Calu3 (cell line): ENCODE data around the gene CADM1. TPM values are rescaled to one million over a fixed set of nuclear protein-coding genes. Genes with fewer than 3 reads are reported as not detected.

ENCODE experiments used
- BruUV-seq: library from RNA; stranded (reverse); fragments of 400-500 nt; replicated peaks from 2 replicates; lab custom pipeline; 2021; lab: Mats Ljungman, UMichigan
- CTCF ChIA-PET: fragments of 300-600 bp; sonication (Branson Sonifier 250); formaldehyde crosslinking; loops from one replicate; lab custom pipeline; 2022; ENCODE audit warnings: antibody characterized with exemption; lab: Charles Lee
- DNase-seq: peaks from one replicate; pipeline ENCODE4 v3.0.0; 2022
- H3K27ac Mint-ChIP-seq: one replicate; pipeline ENCODE4 v1.8.0; 2022; ENCODE audit warnings: mixed read lengths; ENCODE audit not compliant: unreplicated experiment
- H3K27me3 Mint-ChIP-seq: one replicate; pipeline ENCODE4 v1.8.0; 2022; ENCODE audit warnings: mixed read lengths; ENCODE audit not compliant: unreplicated experiment
- H3K36me3 Mint-ChIP-seq: one replicate; pipeline ENCODE4 v1.8.0; 2022; ENCODE audit warnings: mild to moderate bottlenecking, moderate library complexity, mixed read lengths; ENCODE audit not compliant: insufficient read depth, unreplicated experiment
- H3K4me1 Mint-ChIP-seq: one replicate; pipeline ENCODE4 v1.8.0; 2022; ENCODE audit warnings: mild to moderate bottlenecking, low read depth, mixed read lengths; ENCODE audit not compliant: unreplicated experiment
- H3K4me3 Mint-ChIP-seq: one replicate; pipeline ENCODE4 v1.8.0; 2022; ENCODE audit warnings: mild to moderate bottlenecking, low read depth, moderate library complexity, mixed read lengths; ENCODE audit not compliant: unreplicated experiment
- H3K9me3 Mint-ChIP-seq: one replicate; pipeline ENCODE4 v1.8.0; 2022; ENCODE audit warnings: low read depth, mixed read lengths; ENCODE audit not compliant: unreplicated experiment
- CTCF ChIP-seq: fragments of 200-600 bp; IDR thresholded peaks from one replicate; pipeline ENCODE4 v1.8.0; 2022; ENCODE audit warnings: antibody characterized with exemption; ENCODE audit not compliant: unreplicated experiment
- intact Hi-C: fragments of 100-400 bp; cut with micrococcal nuclease; formaldehyde crosslinking; loops from one replicate; pipeline ENCODE4 v1.10.0; 2022; ENCODE audit not compliant: unreplicated experiment
- total RNA-seq: library from RNA; stranded (reverse); gene quantifications from 2 replicates; pipeline ENCODE4 v1.2.3, GENCODE V29; 2022

Gene CADM1
- total RNA-seq, 1 experiment from 2014 or later, result 0.68 TPM

GRCh38 chr11:115167456-115167855 lies 336.8 kb downstream of the CADM1 start:
- BruUV-seq, result no TSS peak
- Mint-ChIP-seq H3K27me3 (peaks cover 37% of the 10 kb centered on the region), H3K9me3 (no peaks in the 10 kb centered on the region), H3K4me1 (no peaks in the 10 kb centered on the region), H3K27ac (no peak overlapping the region), H3K36me3 (no peaks in the 10 kb centered on the region), H3K4me3 (no peak overlapping the region)
- no peak for DNase-seq
- intact Hi-C loops, result no loop called here
- CTCF ChIA-PET, result interaction anchor here (0.5 kb wide), 1 partner anchor 156 kb away, joined by 4 read pairs; no protein-coding TSS in a partner anchor
- TF ChIP-seq CTCF, result no peak

GRCh38 chr11:115166820-115167219 lies 337.4 kb downstream of the CADM1 start:
- intact Hi-C loops, result no loop called here
- peaks cover 38% of the 10 kb centered on the region for H3K27me3 Mint-ChIP-seq
- H3K4me1 Mint-ChIP-seq, result no peaks in the 10 kb centered on the region
- H3K27ac Mint-ChIP-seq, result no peak overlapping the region
- H3K4me3 Mint-ChIP-seq, result no peak overlapping the region
- DNase-seq, result no peak
- TF ChIP-seq CTCF, result no peak
- no peaks in the 10 kb centered on the region for H3K9me3 Mint-ChIP-seq
- H3K36me3 Mint-ChIP-seq, result no peaks in the 10 kb centered on the region
- no TSS peak for BruUV-seq
- CTCF ChIA-PET, result no interaction called here

- H3K9me3 Mint-ChIP-seq, result no peaks in the 10 kb centered on the region
- no peak overlapping the region for H3K27ac Mint-ChIP-seq
- H3K36me3 Mint-ChIP-seq, result no peaks in the 10 kb centered on the region
- H3K4me3 Mint-ChIP-seq, result no peak overlapping the region
- no TSS peak for BruUV-seq
- intact Hi-C loops, result no loop called here
- no peak for TF ChIP-seq CTCF
- H3K27me3 Mint-ChIP-seq, result peaks cover 56% of the 10 kb centered on the region
- DNase-seq, result no peak
- CTCF ChIA-PET, result no interaction called here
- H3K4me1 Mint-ChIP-seq, result no peaks in the 10 kb centered on the region
These were observed 339.4 kb downstream of the CADM1 start for GRCh38 chr11:115164774-115165173.

GRCh38 chr11:115162919-115163318 lies 341.3 kb downstream of the CADM1 start:
- Mint-ChIP-seq H3K4me3 (no peak overlapping the region), H3K27me3 (peaks cover 56% of the 10 kb centered on the region), H3K9me3 (no peaks in the 10 kb centered on the region), H3K36me3 (no peaks in the 10 kb centered on the region), H3K27ac (no peak overlapping the region), H3K4me1 (no peaks in the 10 kb centered on the region)
- no peak for TF ChIP-seq CTCF
- no TSS peak for BruUV-seq
- DNase-seq, result no peak
- intact Hi-C loops, result no loop called here
- CTCF ChIA-PET, result no interaction called here
